Aorta (tissue), 5 donors: ENCODE data around the gene LGI2. TPM values are rescaled to one million over a fixed set of nuclear protein-coding genes. Genes with fewer than 3 reads are reported as not detected.

Source experiments
- ATAC-seq: fragments of 200-7000 bp; cut with Tn5 transposase; one replicate; pipeline ENCODE4 v1.9.1; 2022; ENCODE audit warnings: moderate library complexity; ENCODE audit not compliant: low FRiP score
- DNase-seq, 2 donors: peaks; one replicate each; pipeline ENCODE4 v3.0.0-alpha.2; 2020
- H3K27ac ChIP-seq, 2 donors: one replicate each; pipeline ENCODE4 v1.5.1; 2013; ENCODE audit warnings: low read length in 2 of 2, mild to moderate bottlenecking in 2 of 2, moderate library complexity in 2 of 2, control low read depth in 1 of 2, inconsistent platforms in 1 of 2, low read depth in 1 of 2
- H3K27me3 ChIP-seq, 2 donors: one replicate each; pipeline ENCODE4 v1.6.1; 2013; ENCODE audit warnings: control low read depth in 1 of 2, low read length in 1 of 2, mild to moderate bottlenecking in 1 of 2, moderate library complexity in 1 of 2; ENCODE audit not compliant: insufficient read depth in 2 of 2, control insufficient read depth in 1 of 2
- H3K36me3 ChIP-seq, 2 donors: one replicate each; pipeline ENCODE4 v1.6.1; 2013; ENCODE audit warnings: control low read depth in 1 of 2, low read length in 1 of 2, mild to moderate bottlenecking in 1 of 2; ENCODE audit not compliant: insufficient read depth in 2 of 2, control insufficient read depth in 1 of 2
- H3K4me1 ChIP-seq, 2 donors: one replicate each; pipeline ENCODE4 v1.6.1; 2013; ENCODE audit warnings: low read length in 2 of 2, control low read depth in 1 of 2, mild to moderate bottlenecking in 1 of 2, moderate library complexity in 1 of 2; ENCODE audit not compliant: insufficient read depth in 2 of 2, control insufficient read depth in 1 of 2
- H3K4me3 ChIP-seq, 2 donors: one replicate each; pipeline ENCODE4 v1.5.1; 2013; ENCODE audit warnings: low read length in 2 of 2, control low read depth in 1 of 2, mild to moderate bottlenecking in 1 of 2
- H3K9me3 ChIP-seq: one replicate; pipeline ENCODE4 v1.6.1; 2013; ENCODE audit warnings: mild to moderate bottlenecking, low read length; ENCODE audit not compliant: control insufficient read depth
- WGBS, 2 donors: extraction: QIAGEN DNeasy Blood & Tissue Kit; methylation state at CpG; one replicate each; pipeline ENCODE4 v1.1.7; 2013; 5-methylcytosine and 5-hydroxymethylcytosine counted together
- intact Hi-C, 2 donors: fragments of 100-400 bp; cut with DNase I; formaldehyde crosslinking; loops; one replicate each; pipeline versions ENCODE4 v1.14.2 to v1.15.0; 2022
- polyA plus RNA-seq, 2 donors: library from polyadenylated mRNA; stranded (reverse); fragments of 200-250 nt; gene quantifications; one replicate each; pipeline ENCODE4 v1.2.3, GENCODE V29; 2013
- total RNA-seq, 2 donors: library from RNA; stranded (reverse); fragmentation: NEBNext Ultra II Directional; extraction: Animal tissue kit (Norgen Biotek cat#: 25700); gene quantifications; one replicate each; pipeline ENCODE4 v1.2.1, GENCODE V29; 2021
- donor health status: healthy with polysubstance abuse.
- donor health status: Bipolar disorder and iron deficiency.
- donor health status: DM: no; HTN: no; CAD: no.
- donor health status: DM: no; HTN: no; CAD: no.
- donor health status: DM: yes; HTN: yes; CAD: no.

The LGI2 gene
- total and polyA plus RNA-seq, 4 donors = 0.79 to 13.7 (median 5.6) TPM

- no peak for DNase-seq
- Histone ChIP-seq H3K27ac (no peak overlapping the region), H3K36me3 (no peaks in the 10 kb centered on the region), H3K4me1 (no peaks in the 10 kb centered on the region), H3K9me3 (no peaks in the 10 kb centered on the region), H3K27me3 (no peaks in the 10 kb centered on the region), H3K4me3 (no peak overlapping the region)
- no peak for ATAC-seq
- 88 to 96% methylated on average over 5 of the region's 5 CpGs for WGBS, 2 donors
- intact Hi-C loops = loop anchor here in 1 of 2 donors (10.0 kb wide), 1 partner anchor 165 kb away; no protein-coding TSS in a partner anchor
Observed at GRCh38 chr4:24970191-24970590, 60.6 kb downstream of the LGI2 start.

- no peak for ATAC-seq
- no peaks in the 10 kb centered on the region for H3K4me1 ChIP-seq
Observed at GRCh38 chr4:24969486-24969885, 61.3 kb downstream of the LGI2 start.

GRCh38 chr4:24968992-24969391 lies 61.8 kb downstream of the LGI2 start:
- H3K36me3 ChIP-seq = no peaks in the 10 kb centered on the region
- no peaks in the 10 kb centered on the region for H3K9me3 ChIP-seq
- DNase-seq = no peak
- intact Hi-C loops = no loop called here
- no peak for ATAC-seq
- H3K4me3 ChIP-seq = no peak overlapping the region
- WGBS, 2 donors = 98 to 99% methylated on average over 3 of the region's 3 CpGs
- H3K4me1 ChIP-seq = no peaks in the 10 kb centered on the region
- no peaks in the 10 kb centered on the region for H3K27me3 ChIP-seq
- no peak overlapping the region for H3K27ac ChIP-seq

More at GRCh38 chr4:24969486-24969885, 61.3 kb downstream of the LGI2 start:
- Histone ChIP-seq H3K4me3 (no peak overlapping the region), H3K36me3 (no peaks in the 10 kb centered on the region), H3K9me3 (no peaks in the 10 kb centered on the region), H3K27ac (no peak overlapping the region), H3K27me3 (no peaks in the 10 kb centered on the region)
- WGBS, 2 donors = 94 to 96% methylated on average over 6 of the region's 6 CpGs
- intact Hi-C loops = no loop called here
- DNase-seq = no peak

GRCh38 chr4:24968278-24968677 lies 62.5 kb downstream of the LGI2 start:
- H3K36me3 ChIP-seq = no peaks in the 10 kb centered on the region
- intact Hi-C loops = no loop called here
- H3K4me1 ChIP-seq = no peaks in the 10 kb centered on the region
- no peaks in the 10 kb centered on the region for H3K27me3 ChIP-seq
- WGBS, 2 donors = 94 to 97% methylated on average over 6 of the region's 6 CpGs
- no peak for DNase-seq
- no peak overlapping the region for H3K27ac ChIP-seq
- no peaks in the 10 kb centered on the region for H3K9me3 ChIP-seq
- no peak for ATAC-seq
- H3K4me3 ChIP-seq = no peak overlapping the region

- H3K4me3 ChIP-seq = no peak overlapping the region
- H3K9me3 ChIP-seq = no peaks in the 10 kb centered on the region
- WGBS, 2 donors = 81 to 90% methylated on average over 4 of the region's 4 CpGs
- intact Hi-C loops = no loop called here
- DNase-seq (no peak), ATAC-seq (no peak)
- no peaks in the 10 kb centered on the region for H3K4me1 ChIP-seq
- no peaks in the 10 kb centered on the region for H3K27me3 ChIP-seq
- H3K36me3 ChIP-seq = no peaks in the 10 kb centered on the region
- H3K27ac ChIP-seq = no peak overlapping the region
Observed at GRCh38 chr4:24967346-24967745, 63.4 kb downstream of the LGI2 start.

GRCh38 chr4:24966076-24966475 lies 64.7 kb downstream of the LGI2 start:
- Histone ChIP-seq H3K4me1 (no peaks in the 10 kb centered on the region), H3K27ac (no peak overlapping the region), H3K9me3 (no peaks in the 10 kb centered on the region), H3K36me3 (no peaks in the 10 kb centered on the region), H3K27me3 (no peaks in the 10 kb centered on the region), H3K4me3 (no peak overlapping the region)
- 67 to 83% methylated on average over 7 of the region's 7 CpGs for WGBS, 2 donors
- no peak for DNase-seq
- intact Hi-C loops = no loop called here
- ATAC-seq = no peak

GRCh38 chr4:24965627-24966026 lies 65.1 kb downstream of the LGI2 start:
- DNase-seq (no peak), ATAC-seq (no peak)
- Histone ChIP-seq H3K9me3 (no peaks in the 10 kb centered on the region), H3K27ac (no peak overlapping the region), H3K4me1 (no peaks in the 10 kb centered on the region), H3K4me3 (no peak overlapping the region), H3K27me3 (no peaks in the 10 kb centered on the region), H3K36me3 (no peaks in the 10 kb centered on the region)
- 85 to 92% methylated on average over 9 of the region's 9 CpGs for WGBS, 2 donors
- intact Hi-C loops = no loop called here

GRCh38 chr4:24963277-24963676 lies 67.5 kb downstream of the LGI2 start:
- ATAC-seq (no peak), DNase-seq (no peak)
- intact Hi-C loops = no loop called here
- H3K4me3 ChIP-seq = no peak overlapping the region
- H3K27ac ChIP-seq = no peak overlapping the region
- H3K4me1 ChIP-seq = no peaks in the 10 kb centered on the region
- 62 to 67% methylated on average over 2 of the region's 2 CpGs for WGBS, 2 donors
- H3K27me3 ChIP-seq = no peaks in the 10 kb centered on the region
- no peaks in the 10 kb centered on the region for H3K9me3 ChIP-seq
- no peaks in the 10 kb centered on the region for H3K36me3 ChIP-seq

- WGBS, 2 donors = 92 to 98% methylated on average over 2 of the region's 2 CpGs
- Histone ChIP-seq H3K4me1 (no peaks in the 10 kb centered on the region), H3K9me3 (peaks cover 4% of the 10 kb centered on the region), H3K4me3 (no peak overlapping the region), H3K27me3 (no peaks in the 10 kb centered on the region), H3K36me3 (no peaks in the 10 kb centered on the region), H3K27ac (no peak overlapping the region)
- DNase-seq (no peak), ATAC-seq (no peak)
- intact Hi-C loops = no loop called here
Observed at GRCh38 chr4:24957886-24958285, 72.9 kb downstream of the LGI2 start.
